HG02981 (cell line): ENCODE results near the gene HMCN2.

Experiments used
- ATAC-seq: cut with Tn5 transposase; IDR thresholded peaks from one replicate; pipeline ENCODE4 v1.9.1; 2021; ENCODE audit warnings: mild to moderate bottlenecking, moderate library complexity; ENCODE audit not compliant: unreplicated experiment

The HMCN2 gene

GRCh38 chr9:130305381-130305780 lies 39.8 kb downstream of the HMCN2 start:
- no peak for ATAC-seq

GRCh38 chr9:130306823-130307666 lies 41.5 kb downstream of the HMCN2 start:
- ATAC-seq: no peak

GRCh38 chr9:130307667-130307943 lies 42.0 kb downstream of the HMCN2 start:
- ATAC-seq: no peak

GRCh38 chr9:130308081-130308571 lies 42.6 kb downstream of the HMCN2 start:
- no peak for ATAC-seq

- ATAC-seq: no peak
These were observed 44.3 kb downstream of the HMCN2 start for GRCh38 chr9:130309689-130310455.

- no peak for ATAC-seq
These were observed 44.9 kb downstream of the HMCN2 start for GRCh38 chr9:130310456-130310855.

GRCh38 chr9:130311003-130311402 lies 45.4 kb downstream of the HMCN2 start:
- no peak for ATAC-seq

- ATAC-seq: no peak
These were observed 46.0 kb downstream of the HMCN2 start for GRCh38 chr9:130311408-130312140.

- no peak for ATAC-seq
These were observed 47.7 kb downstream of the HMCN2 start for GRCh38 chr9:130313103-130313858.

- ATAC-seq: no peak
These were observed 50.1 kb downstream of the HMCN2 start for GRCh38 chr9:130315446-130316226.

- no peak for ATAC-seq
These were observed 50.9 kb downstream of the HMCN2 start for GRCh38 chr9:130316430-130316829.

GRCh38 chr9:130319300-130319699 lies 53.7 kb downstream of the HMCN2 start:
- no peak for ATAC-seq

GRCh38 chr9:130319944-130320712 lies 54.6 kb downstream of the HMCN2 start:
- ATAC-seq: no peak

- ATAC-seq: no peak
These were observed 55.3 kb downstream of the HMCN2 start for GRCh38 chr9:130320723-130321481.

GRCh38 chr9:130321539-130321938 lies 56.0 kb downstream of the HMCN2 start:
- no peak for ATAC-seq

GRCh38 chr9:130323051-130323745 lies 57.6 kb downstream of the HMCN2 start:
- no peak for ATAC-seq

- no peak for ATAC-seq
These were observed 60.4 kb downstream of the HMCN2 start for GRCh38 chr9:130325921-130326320.
